Retinal pigment epithelial cell (primary cell): ENCODE data around the gene CHST9.

Source experiments
- DNase-seq: peaks from one replicate; pipeline ENCODE4 v3.0.0-alpha.2; 2010; ENCODE audit warnings: low read depth
- H3K4me3 ChIP-seq: 2 replicates; pipeline ENCODE4 v1.5.1; 2011; ENCODE audit warnings: mild to moderate bottlenecking, low read length, control low read depth, moderate library complexity
- CTCF ChIP-seq: conservative IDR thresholded peaks from 2 replicates; pipeline ENCODE4 v1.5.1; 2011; ENCODE audit warnings: low read depth, low read length, control low read depth, inconsistent platforms

The CHST9 gene

DNA sequence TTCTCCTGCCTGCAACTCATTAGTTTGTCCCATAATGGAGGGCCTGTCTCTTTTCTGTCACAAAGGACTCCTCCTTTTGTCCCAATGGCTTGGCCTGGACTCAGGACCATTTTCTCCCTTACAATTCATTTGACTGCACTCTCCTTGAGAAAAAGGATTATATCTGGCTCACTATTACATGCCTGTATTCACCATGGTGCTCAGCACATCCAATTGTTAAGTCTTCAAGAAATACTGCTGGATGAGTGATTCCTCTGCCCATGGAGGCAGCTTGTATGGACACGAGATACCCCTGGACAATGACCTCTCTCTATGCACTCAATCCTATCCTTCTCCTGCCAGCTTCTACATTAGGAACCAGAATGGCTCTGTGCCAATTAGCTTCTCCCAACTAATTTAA, 47.0 kb downstream of the CHST9 start:
- no peak for DNase-seq

GRCh38 chr18:27136208-27136535, 48.9 kb downstream of the CHST9 start:
- H3K4me3 ChIP-seq, result no peak overlapping the region
- peak; percentile 24 for DNase-seq
- no peak for TF ChIP-seq CTCF

More for the DNA sequence above, 47.0 kb downstream of the CHST9 start:
- H3K4me3 ChIP-seq, result no peak overlapping the region
- no peak for TF ChIP-seq CTCF

DNA sequence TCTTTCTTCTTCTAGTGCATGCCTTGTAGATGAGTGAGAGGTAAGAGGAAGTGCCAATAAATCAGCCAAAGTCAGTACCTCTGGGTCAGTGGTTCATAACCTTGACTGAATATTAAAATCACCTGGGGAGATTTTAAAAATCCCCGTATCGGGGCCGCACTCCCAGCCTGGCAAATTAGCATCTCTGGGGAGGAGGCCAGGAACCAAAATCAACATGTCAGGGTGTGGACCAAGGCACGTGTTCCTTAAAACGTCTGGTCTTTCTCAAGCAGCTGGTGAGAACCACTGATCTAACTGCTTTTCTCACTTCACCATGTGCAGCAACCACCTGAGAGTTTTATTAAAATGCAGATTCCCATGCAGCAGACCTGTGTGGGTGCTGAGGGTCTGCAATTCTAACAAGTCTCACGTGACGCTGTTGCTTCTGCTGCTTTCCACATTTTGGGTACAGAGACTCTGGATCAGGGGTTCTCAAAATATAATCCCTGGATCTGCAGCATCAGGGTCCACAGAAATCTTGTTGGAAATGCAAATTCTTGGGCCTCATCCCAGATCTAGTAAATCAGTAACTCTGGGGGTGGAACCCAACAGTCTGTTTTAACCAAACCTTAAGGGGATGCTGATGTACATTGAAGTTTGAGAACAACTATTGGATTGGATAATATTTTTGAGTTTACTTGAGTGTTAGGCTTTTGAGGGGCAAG, 49.5 kb downstream of the CHST9 start:
- no peak overlapping the region for H3K4me3 ChIP-seq
- TF ChIP-seq CTCF, result no peak
- no peak for DNase-seq

- TF ChIP-seq CTCF, result no peak
- no peak for DNase-seq
Observed at GRCh38 chr18:27130065-27130630, 55.0 kb downstream of the CHST9 start.

DNA sequence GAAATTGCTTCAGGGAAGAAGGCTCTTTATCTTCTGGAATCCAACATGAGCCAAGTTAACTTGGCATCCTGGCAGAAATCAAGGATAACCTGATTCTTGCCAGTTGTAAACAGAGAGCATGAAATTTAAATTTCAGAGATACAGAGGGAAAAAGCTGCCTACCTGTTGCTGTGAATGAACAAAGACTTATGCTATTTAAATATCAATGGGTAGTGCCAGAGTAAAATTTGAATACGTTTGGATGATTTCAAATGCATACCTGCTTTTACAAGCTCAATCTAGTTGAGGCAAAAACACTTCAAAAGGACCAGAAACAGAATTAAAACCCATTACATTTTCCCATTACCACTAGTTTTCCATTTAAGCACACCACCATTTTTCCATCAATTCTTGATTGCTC, 60.9 kb downstream of the CHST9 start:
- no peak for TF ChIP-seq CTCF
- DNase-seq, result no peak
- H3K4me3 ChIP-seq, result no peak overlapping the region

More at GRCh38 chr18:27130065-27130630, 55.0 kb downstream of the CHST9 start:
- H3K4me3 ChIP-seq, result no peak overlapping the region

- no peak for DNase-seq
- no peak overlapping the region for H3K4me3 ChIP-seq
- TF ChIP-seq CTCF, result no peak
Observed at GRCh38 chr18:27121108-27121507, 64.0 kb downstream of the CHST9 start.

GRCh38 chr18:27120246-27120645, 64.9 kb downstream of the CHST9 start:
- DNase-seq, result no peak
- no peak for TF ChIP-seq CTCF
- no peak overlapping the region for H3K4me3 ChIP-seq
